ENCODE measurements around the gene LIAS. TPM values are rescaled to one million over a fixed set of nuclear protein-coding genes. Genes with fewer than 3 reads are reported as not detected.

LIAS gene
- total and polyA plus RNA-seq, 2 of the 13 experiments (the other 11 are each of a cell fraction or from before 2014, with no cell fraction given), result 16.0 to 16.6 TPM

- TF ChIP-seq, protein P1, sequence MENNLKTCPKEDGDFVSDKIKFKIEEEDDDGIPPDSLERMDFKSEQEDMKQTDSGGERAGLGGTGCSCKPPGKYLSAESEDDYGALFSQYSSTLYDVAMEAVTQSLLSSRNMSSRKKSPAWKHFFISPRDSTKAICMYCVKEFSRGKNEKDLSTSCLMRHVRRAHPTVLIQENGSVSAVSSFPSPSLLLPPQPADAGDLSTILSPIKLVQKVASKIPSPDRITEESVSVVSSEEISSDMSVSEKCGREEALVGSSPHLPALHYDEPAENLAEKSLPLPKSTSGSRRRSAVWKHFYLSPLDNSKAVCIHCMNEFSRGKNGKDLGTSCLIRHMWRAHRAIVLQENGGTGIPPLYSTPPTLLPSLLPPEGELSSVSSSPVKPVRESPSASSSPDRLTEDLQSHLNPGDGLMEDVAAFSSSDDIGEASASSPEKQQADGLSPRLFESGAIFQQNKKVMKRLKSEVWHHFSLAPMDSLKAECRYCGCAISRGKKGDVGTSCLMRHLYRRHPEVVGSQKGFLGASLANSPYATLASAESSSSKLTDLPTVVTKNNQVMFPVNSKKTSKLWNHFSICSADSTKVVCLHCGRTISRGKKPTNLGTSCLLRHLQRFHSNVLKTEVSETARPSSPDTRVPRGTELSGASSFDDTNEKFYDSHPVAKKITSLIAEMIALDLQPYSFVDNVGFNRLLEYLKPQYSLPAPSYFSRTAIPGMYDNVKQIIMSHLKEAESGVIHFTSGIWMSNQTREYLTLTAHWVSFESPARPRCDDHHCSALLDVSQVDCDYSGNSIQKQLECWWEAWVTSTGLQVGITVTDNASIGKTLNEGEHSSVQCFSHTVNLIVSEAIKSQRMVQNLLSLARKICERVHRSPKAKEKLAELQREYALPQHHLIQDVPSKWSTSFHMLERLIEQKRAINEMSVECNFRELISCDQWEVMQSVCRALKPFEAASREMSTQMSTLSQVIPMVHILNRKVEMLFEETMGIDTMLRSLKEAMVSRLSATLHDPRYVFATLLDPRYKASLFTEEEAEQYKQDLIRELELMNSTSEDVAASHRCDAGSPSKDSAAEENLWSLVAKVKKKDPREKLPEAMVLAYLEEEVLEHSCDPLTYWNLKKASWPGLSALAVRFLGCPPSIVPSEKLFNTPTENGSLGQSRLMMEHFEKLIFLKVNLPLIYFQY (CRISPR knock-in tag; IDR thresholded peaks at IDR 0.05; ENCODE audit: borderline replicate concordance), result no peak
- TF ChIP-seq ZNF20 (CRISPR knock-in tag; IDR thresholded peaks at IDR 0.05) (no peak; the same call in 1 of the 2 replicates), ATAD3A (CRISPR knock-in tag; IDR thresholded peaks at IDR 0.05) (no peak), KLF16 (CRISPR knock-in tag; IDR thresholded peaks at IDR 0.05) (peak in 1 of 2 experiments; percentile 31; a peak in 1 of 4 replicates), ZNF546 (CRISPR knock-in tag; conservative IDR thresholded peaks at IDR 0.05) (no peak), ZNF564 (CRISPR knock-in tag; IDR thresholded peaks at IDR 0.05) (no peak), ISX (CRISPR knock-in tag; conservative IDR thresholded peaks at IDR 0.05) (0 out of 2 replicates have a peak, but pooled peaks have one; percentile 74), ZNF562 (CRISPR knock-in tag; IDR thresholded peaks at IDR 0.05; ENCODE audit: borderline replicate concordance) (no peak), MAF1 (CRISPR knock-in tag; IDR thresholded peaks at IDR 0.05; ENCODE audit: borderline replicate concordance) (peak; percentile 59; the same call in 1 of the 2 replicates), SRY (CRISPR knock-in tag; IDR thresholded peaks at IDR 0.05) (no peak), ZNF124 (CRISPR knock-in tag; IDR thresholded peaks at IDR 0.05) (no peak), TAF1 (CRISPR knock-in tag; IDR thresholded peaks at IDR 0.05) (peak; percentile 98), U2AF2 (IDR thresholded peaks at IDR 0.05; ENCODE audit: low read depth, low read length) (no peak), YEATS2 (CRISPR knock-in tag; IDR thresholded peaks at IDR 0.05; ENCODE audit: borderline replicate concordance) (peak; percentile 100), ZSCAN21 (CRISPR knock-in tag; IDR thresholded peaks at IDR 0.05; ENCODE audit: borderline replicate concordance) (peak; percentile 92), ERF (CRISPR knock-in tag; IDR thresholded peaks at IDR 0.05) (peak; percentile 88), SOX5 (CRISPR knock-in tag; IDR thresholded peaks at IDR 0.05; ENCODE audit: borderline replicate concordance) (peak; percentile 37; the same call in 1 of the 2 replicates), MAZ (IDR thresholded peaks at IDR 0.05; ENCODE audit: borderline replicate concordance, low read depth, low read length) (peak; percentile 90), MAZ (CRISPR knock-in tag; IDR thresholded peaks at IDR 0.05; ENCODE audit: low read depth) (peak; percentile 87), NRL (CRISPR knock-in tag; IDR thresholded peaks at IDR 0.05; ENCODE audit: borderline replicate concordance) (peak; percentile 78), KLF9 (CRISPR knock-in tag; IDR thresholded peaks at IDR 0.05; ENCODE audit: low read depth) (no peak), NFATC3 (CRISPR knock-in tag; IDR thresholded peaks at IDR 0.05) (no peak), ZFP37 (CRISPR knock-in tag; IDR thresholded peaks at IDR 0.05; ENCODE audit: borderline replicate concordance) (peak; percentile 95), MLLT10 (CRISPR knock-in tag; IDR thresholded peaks at IDR 0.05) (no peak)
- TF ChIP-seq, protein P2, sequence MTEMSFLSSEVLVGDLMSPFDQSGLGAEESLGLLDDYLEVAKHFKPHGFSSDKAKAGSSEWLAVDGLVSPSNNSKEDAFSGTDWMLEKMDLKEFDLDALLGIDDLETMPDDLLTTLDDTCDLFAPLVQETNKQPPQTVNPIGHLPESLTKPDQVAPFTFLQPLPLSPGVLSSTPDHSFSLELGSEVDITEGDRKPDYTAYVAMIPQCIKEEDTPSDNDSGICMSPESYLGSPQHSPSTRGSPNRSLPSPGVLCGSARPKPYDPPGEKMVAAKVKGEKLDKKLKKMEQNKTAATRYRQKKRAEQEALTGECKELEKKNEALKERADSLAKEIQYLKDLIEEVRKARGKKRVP (CRISPR knock-in tag; IDR thresholded peaks at IDR 0.05), result peak in 1 of 2 experiments; percentile 76; a peak in 2 of 4 replicates
- TF ChIP-seq, protein P3, sequence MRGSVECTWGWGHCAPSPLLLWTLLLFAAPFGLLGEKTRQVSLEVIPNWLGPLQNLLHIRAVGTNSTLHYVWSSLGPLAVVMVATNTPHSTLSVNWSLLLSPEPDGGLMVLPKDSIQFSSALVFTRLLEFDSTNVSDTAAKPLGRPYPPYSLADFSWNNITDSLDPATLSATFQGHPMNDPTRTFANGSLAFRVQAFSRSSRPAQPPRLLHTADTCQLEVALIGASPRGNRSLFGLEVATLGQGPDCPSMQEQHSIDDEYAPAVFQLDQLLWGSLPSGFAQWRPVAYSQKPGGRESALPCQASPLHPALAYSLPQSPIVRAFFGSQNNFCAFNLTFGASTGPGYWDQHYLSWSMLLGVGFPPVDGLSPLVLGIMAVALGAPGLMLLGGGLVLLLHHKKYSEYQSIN (CRISPR knock-in tag; IDR thresholded peaks at IDR 0.05; ENCODE audit: borderline replicate concordance), result no peak
Observed at GRCh38 chr4:39458505-39459300, at the start of gene LIAS, which contains the start of gene RPL9 (continued).

Measured in HepG2 (cell line).